Prostate gland (tissue), 2 donors: ENCODE data around the gene DNASE1L2. TPM values are rescaled to one million over a fixed set of nuclear protein-coding genes. Genes with fewer than 3 reads are reported as not detected.

ENCODE experiments used
- DNase-seq: peaks from one replicate; pipeline ENCODE4 v3.0.0-alpha.2; 2019; ENCODE audit warnings: low spot score
- H3K27ac ChIP-seq, 2 donors: fragments of 200-600 bp; sonication (generic); 2 replicates each; pipeline ENCODE4 v1.5.1; 2017 to 2019
- H3K27me3 ChIP-seq: fragments of 200-600 bp; sonication (generic); replicated peaks from 2 replicates; pipeline ENCODE4 v1.5.1; 2019; ENCODE audit not compliant: insufficient read depth
- H3K36me3 ChIP-seq, 2 donors: fragments of 200-600 bp; sonication (generic); 1 replicate in 1 of 2; 2 replicates in 1 of 2; pipeline versions ENCODE4 v1.5.1 to v1.8.1; 2017 to 2019
- H3K4me1 ChIP-seq: fragments of 200-600 bp; sonication (generic); replicated peaks from 2 replicates; pipeline ENCODE4 v1.5.1; 2019
- H3K4me3 ChIP-seq, 2 donors: fragments of 200-600 bp; sonication (generic); 2 replicates each; pipeline ENCODE4 v1.5.1; 2017 to 2019
- H3K9me3 ChIP-seq: fragments of 200-600 bp; sonication (generic); 2 replicates; pipeline ENCODE4 v1.5.1; 2017
- POLR2A ChIP-seq: fragments of 450-650 bp; IDR thresholded peaks from one replicate; pipeline ENCODE4 v1.6.1; 2016; ENCODE audit warnings: antibody characterized with exemption, mild to moderate bottlenecking
- POLR2AphosphoS5 ChIP-seq: sonication (generic); formaldehyde crosslinking; IDR thresholded peaks from one replicate; pipeline ENCODE4 v1.6.1; 2017; ENCODE audit warnings: antibody characterized with exemption
- WGBS: methylation state at CpG from one replicate; pipeline ENCODE4 v1.1.5; 2018; 5-methylcytosine and 5-hydroxymethylcytosine counted together
- intact Hi-C: fragments of 100-400 bp; cut with DNase I; formaldehyde crosslinking; loops from one replicate; pipeline ENCODE4 v1.14.2; 2022
- total RNA-seq, 2 donors: library from RNA; depleted of rRNA; stranded (reverse); fragments of >200 nt; gene quantifications; one replicate each; pipeline ENCODE4 v1.1.0, GENCODE V29; 2016
- TF ChIP-seq, protein P1 (sequence below), 4 experiments: fragments of 200-600 bp in 2 of 4; fragments of 450-650 bp in 2 of 4; sonication (generic) in 2 of 4; IDR thresholded peaks; 1 replicate in 3 of 4; 2 replicates in 1 of 4; pipeline ENCODE4 v1.5.1; 2016 to 2019; ENCODE audit warnings: antibody characterized with exemption in 4 of 4, mild to moderate bottlenecking in 2 of 4, moderate library complexity in 2 of 4

DNASE1L2 gene
- total RNA-seq, 2 donors from 2014 or later, result 0.77 to 4.6 TPM

DNA sequence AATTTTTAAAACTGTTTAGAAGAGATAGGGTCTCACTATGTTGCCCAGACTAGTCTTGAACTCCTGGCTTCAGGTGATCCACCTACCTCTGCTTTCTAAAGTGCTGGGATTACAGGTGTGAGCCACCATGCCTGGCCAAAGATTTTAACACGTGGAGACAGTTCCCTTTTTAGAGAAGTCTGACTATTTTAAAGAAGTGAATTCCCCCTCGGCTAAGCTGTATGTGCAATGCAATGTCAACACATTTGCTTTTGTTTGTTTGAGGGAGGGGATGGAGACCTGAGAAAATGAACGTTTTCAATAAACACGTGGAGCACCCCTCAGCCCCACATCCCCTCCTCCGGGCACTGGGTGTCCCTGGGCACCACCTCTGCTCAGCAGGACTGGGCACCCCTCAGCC, 46.0 kb downstream of the DNASE1L2 start:
- WGBS, result 59% methylated on average over 5 of the region's 5 CpGs
- H3K27me3 ChIP-seq, result no peaks in the 10 kb centered on the region
- TF ChIP-seq POLR2AphosphoS5 (no peak), POLR2A (no peak)
- TF ChIP-seq, protein P1, sequence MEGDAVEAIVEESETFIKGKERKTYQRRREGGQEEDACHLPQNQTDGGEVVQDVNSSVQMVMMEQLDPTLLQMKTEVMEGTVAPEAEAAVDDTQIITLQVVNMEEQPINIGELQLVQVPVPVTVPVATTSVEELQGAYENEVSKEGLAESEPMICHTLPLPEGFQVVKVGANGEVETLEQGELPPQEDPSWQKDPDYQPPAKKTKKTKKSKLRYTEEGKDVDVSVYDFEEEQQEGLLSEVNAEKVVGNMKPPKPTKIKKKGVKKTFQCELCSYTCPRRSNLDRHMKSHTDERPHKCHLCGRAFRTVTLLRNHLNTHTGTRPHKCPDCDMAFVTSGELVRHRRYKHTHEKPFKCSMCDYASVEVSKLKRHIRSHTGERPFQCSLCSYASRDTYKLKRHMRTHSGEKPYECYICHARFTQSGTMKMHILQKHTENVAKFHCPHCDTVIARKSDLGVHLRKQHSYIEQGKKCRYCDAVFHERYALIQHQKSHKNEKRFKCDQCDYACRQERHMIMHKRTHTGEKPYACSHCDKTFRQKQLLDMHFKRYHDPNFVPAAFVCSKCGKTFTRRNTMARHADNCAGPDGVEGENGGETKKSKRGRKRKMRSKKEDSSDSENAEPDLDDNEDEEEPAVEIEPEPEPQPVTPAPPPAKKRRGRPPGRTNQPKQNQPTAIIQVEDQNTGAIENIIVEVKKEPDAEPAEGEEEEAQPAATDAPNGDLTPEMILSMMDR (IDR thresholded peaks at IDR 0.05), result no peak
- no peaks in the 10 kb centered on the region for H3K36me3 ChIP-seq
- no peak overlapping the region for H3K4me3 ChIP-seq
- H3K9me3 ChIP-seq, result no peaks in the 10 kb centered on the region
- H3K27ac ChIP-seq, result no peak overlapping the region
- H3K4me1 ChIP-seq, result no peaks in the 10 kb centered on the region
- intact Hi-C loops, result no loop called here
- no peak for DNase-seq

DNA sequence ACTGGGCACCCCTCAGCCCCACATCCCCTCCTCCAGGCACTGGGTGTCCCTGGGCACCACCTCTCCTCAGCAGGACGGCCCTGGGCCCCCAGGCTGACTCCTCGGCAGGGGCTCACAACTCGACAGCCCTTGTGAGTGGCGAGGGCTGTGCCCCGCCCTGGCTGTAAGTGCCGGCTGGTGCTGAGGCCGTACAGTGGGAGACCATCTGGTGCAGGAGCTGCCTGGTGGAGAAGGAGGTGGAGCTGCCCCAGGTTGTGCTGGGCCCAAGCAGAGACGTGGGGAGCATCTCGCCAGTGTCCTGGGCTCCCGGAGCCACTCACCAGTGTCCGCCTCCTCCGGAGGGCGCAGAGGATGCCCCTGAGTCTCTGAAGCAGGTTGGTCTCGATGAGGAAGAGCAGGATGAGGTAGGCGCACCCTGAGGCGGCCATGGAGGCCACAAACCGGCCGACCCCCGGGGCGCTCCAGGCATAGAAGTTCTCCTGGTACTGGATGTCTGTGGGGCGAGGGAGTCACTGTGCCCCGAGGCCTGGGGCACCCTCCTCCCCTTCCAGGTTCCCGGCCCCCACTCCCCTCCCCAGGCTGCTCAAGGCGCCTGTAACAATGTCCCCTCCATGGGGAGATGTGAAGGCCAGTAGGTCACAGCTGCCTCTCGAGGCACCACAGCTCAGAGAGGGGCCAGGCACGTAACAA, 46.8 kb downstream of the DNASE1L2 start:
- DNase-seq, result no peak
- no peaks in the 10 kb centered on the region for H3K36me3 ChIP-seq
- no peak overlapping the region for H3K27ac ChIP-seq
- no peak overlapping the region for H3K4me3 ChIP-seq
- no peaks in the 10 kb centered on the region for H3K9me3 ChIP-seq
- 77% methylated on average over 19 of the region's 26 CpGs for WGBS
- H3K4me1 ChIP-seq, result no peaks in the 10 kb centered on the region
- H3K27me3 ChIP-seq, result no peaks in the 10 kb centered on the region
- intact Hi-C loops, result no loop called here
- TF ChIP-seq POLR2A (no peak), POLR2AphosphoS5 (no peak)
- TF ChIP-seq, protein P1 (IDR thresholded peaks at IDR 0.05), result no peak

DNA sequence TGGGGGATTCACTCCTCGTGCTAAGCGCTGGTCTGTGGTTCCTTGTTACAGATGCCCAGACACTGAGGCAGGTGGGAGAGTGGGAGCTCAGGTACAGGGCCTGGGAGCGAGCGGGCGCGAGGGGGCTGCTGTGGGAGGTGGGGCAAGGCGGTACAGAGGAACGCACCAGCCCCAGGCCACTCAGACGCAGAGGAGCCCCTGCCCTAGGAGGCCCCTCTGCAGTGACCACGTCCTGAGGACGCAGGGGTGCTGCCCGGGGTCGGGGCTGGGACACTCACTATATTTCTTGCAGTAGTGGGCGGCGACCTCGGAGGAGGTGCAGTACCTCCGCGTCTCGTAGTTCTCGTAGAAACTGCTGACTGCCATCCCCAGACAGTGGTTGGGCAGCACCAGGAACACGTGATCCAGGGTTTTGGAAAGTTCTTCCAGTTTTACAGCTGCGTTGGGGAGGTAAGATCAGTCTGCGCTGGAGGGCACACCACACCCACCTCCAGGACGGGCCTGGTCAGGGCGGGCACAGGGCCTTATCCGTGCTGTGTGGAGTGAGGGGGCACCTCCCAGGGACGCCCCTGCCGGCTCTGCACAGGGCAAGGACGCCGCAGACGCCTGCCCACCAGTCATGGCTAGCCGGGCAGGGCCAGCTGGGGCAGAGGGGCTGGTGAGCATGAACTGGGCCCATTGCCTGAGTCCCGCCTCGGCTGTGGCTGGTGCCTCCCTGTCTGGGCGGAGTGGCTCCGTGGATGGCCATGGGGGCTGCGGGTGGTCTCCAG, 47.9 kb downstream of the DNASE1L2 start:
- H3K36me3 ChIP-seq, result no peaks in the 10 kb centered on the region
- no peak overlapping the region for H3K27ac ChIP-seq
- no peak overlapping the region for H3K4me3 ChIP-seq
- no peaks in the 10 kb centered on the region for H3K27me3 ChIP-seq
- H3K9me3 ChIP-seq, result no peaks in the 10 kb centered on the region
- DNase-seq, result no peak
- TF ChIP-seq POLR2AphosphoS5 (no peak), POLR2A (no peak)
- TF ChIP-seq, protein P1 (IDR thresholded peaks at IDR 0.05), result no peak
- 79% methylated on average over 37 of the region's 37 CpGs for WGBS
- H3K4me1 ChIP-seq, result no peaks in the 10 kb centered on the region
- intact Hi-C loops, result no loop called here

DNA sequence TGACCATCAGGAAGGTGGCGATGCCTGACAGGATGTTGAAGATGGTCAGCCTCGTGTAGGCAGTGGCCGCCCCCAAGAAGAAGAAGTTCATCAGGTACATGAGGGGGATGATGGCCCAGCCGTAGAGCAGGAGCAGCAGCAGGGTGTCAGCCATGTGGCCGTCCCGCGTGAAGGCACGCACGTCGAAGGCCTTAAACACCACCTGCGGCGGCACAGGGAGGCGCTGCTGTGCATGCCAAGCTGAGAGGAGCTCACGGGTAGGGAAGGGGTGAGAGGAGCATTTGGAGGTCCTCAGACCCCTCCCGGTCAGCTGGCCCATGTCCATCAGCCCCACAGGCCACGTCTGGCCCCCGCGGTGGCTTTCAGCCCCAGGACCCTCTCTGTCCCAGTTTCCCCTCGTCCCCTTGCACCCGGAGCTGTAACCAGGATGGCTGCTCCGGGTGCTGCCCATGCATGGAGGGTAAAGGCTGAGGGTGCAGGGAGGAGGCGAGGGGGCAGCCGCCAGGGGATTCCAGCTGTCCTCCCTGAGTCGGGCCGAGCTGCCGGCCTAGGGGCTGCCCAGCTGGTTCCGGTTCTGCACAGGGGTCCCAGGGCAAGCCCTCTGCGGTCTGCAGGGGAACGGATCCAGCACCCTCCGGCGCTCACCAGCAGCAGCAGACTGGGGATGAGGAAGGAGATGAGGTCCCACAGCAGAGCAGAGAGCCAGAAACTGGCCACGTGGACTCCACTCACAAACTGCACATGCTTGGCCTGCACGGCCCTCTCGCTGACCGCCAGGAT, 48.7 kb downstream of the DNASE1L2 start:
- no peak overlapping the region for H3K27ac ChIP-seq
- WGBS, result 89% methylated on average over 32 of the region's 35 CpGs
- no peak for DNase-seq
- no peaks in the 10 kb centered on the region for H3K4me1 ChIP-seq
- intact Hi-C loops, result no loop called here
- H3K4me3 ChIP-seq, result no peak overlapping the region
- TF ChIP-seq POLR2A (no peak), POLR2AphosphoS5 (no peak)
- TF ChIP-seq, protein P1 (IDR thresholded peaks at IDR 0.05), result no peak
- H3K9me3 ChIP-seq, result no peaks in the 10 kb centered on the region
- no peaks in the 10 kb centered on the region for H3K27me3 ChIP-seq
- H3K36me3 ChIP-seq, result no peaks in the 10 kb centered on the region
